PFSK-1 (cell line): ENCODE results near the gene KLF13.

ENCODE experiments used
- TAF1 ChIP-seq: IDR thresholded peaks from 2 replicates; pipeline ENCODE4 v1.6.1; 2012; ENCODE audit warnings: low read length, control low read depth, borderline replicate concordance; ENCODE audit not compliant: insufficient read depth
- TF ChIP-seq, protein P1 (sequence below), 2 experiments: IDR thresholded peaks; 2 replicates each; pipeline versions ENCODE4 v1.6.1 to v1.8.0; 2011 to 2012; ENCODE audit warnings: low read depth in 2 of 2, low read length in 2 of 2, control low read depth in 1 of 2, inconsistent platforms in 1 of 2, mild to moderate bottlenecking in 1 of 2, moderate library complexity in 1 of 2; ENCODE audit not compliant: insufficient read depth in 1 of 2

DNA sequence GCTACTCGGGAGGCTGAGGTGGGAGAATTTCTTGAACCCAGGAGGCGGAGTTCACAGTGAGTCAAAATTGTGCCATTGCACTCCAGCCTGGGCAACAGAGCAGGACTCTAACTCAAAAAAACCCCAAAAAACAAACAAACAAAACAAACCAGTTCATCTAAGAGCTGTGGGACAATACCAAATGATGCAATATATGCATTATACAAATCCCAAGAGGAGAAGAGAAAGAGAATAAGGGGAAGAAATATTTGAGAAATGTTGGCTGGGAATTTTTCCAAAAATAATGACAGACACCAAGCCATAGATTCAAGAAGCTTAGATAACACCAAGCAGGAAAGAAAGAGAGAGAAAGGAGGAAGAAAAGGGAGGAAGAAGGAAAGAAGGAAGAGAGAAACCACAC is 82.5 kb downstream of the KLF13 start:
- TF ChIP-seq TAF1: no peak
- TF ChIP-seq, protein P1, sequence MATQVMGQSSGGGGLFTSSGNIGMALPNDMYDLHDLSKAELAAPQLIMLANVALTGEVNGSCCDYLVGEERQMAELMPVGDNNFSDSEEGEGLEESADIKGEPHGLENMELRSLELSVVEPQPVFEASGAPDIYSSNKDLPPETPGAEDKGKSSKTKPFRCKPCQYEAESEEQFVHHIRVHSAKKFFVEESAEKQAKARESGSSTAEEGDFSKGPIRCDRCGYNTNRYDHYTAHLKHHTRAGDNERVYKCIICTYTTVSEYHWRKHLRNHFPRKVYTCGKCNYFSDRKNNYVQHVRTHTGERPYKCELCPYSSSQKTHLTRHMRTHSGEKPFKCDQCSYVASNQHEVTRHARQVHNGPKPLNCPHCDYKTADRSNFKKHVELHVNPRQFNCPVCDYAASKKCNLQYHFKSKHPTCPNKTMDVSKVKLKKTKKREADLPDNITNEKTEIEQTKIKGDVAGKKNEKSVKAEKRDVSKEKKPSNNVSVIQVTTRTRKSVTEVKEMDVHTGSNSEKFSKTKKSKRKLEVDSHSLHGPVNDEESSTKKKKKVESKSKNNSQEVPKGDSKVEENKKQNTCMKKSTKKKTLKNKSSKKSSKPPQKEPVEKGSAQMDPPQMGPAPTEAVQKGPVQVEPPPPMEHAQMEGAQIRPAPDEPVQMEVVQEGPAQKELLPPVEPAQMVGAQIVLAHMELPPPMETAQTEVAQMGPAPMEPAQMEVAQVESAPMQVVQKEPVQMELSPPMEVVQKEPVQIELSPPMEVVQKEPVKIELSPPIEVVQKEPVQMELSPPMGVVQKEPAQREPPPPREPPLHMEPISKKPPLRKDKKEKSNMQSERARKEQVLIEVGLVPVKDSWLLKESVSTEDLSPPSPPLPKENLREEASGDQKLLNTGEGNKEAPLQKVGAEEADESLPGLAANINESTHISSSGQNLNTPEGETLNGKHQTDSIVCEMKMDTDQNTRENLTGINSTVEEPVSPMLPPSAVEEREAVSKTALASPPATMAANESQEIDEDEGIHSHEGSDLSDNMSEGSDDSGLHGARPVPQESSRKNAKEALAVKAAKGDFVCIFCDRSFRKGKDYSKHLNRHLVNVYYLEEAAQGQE (IDR thresholded peaks at IDR 0.05; ENCODE audit: insufficient read depth in 1 of 2, low read depth in 2 of 2, low read length in 2 of 2): no peak
